Ovary (tissue), 3 donors: ENCODE data around the gene MRM2.

Experiments
- POLR2A ChIP-seq: fragments of 450-650 bp; IDR thresholded peaks from one replicate; pipeline ENCODE4 v1.6.1; 2017; ENCODE audit warnings: antibody characterized with exemption, mild to moderate bottlenecking, moderate library complexity
- TF ChIP-seq, protein P1 (sequence below), 3 donors: fragments of 450-650 bp in 2 of 3; fragments of 200-600 bp in 1 of 3; IDR thresholded peaks; one replicate each; pipeline versions ENCODE4 v1.5.1 to v1.8.0; 2016 to 2022; ENCODE audit warnings: antibody characterized with exemption in 3 of 3, mild to moderate bottlenecking in 1 of 3
- donor health status: DM: no; HTN: no; CAD: no.

DNA sequence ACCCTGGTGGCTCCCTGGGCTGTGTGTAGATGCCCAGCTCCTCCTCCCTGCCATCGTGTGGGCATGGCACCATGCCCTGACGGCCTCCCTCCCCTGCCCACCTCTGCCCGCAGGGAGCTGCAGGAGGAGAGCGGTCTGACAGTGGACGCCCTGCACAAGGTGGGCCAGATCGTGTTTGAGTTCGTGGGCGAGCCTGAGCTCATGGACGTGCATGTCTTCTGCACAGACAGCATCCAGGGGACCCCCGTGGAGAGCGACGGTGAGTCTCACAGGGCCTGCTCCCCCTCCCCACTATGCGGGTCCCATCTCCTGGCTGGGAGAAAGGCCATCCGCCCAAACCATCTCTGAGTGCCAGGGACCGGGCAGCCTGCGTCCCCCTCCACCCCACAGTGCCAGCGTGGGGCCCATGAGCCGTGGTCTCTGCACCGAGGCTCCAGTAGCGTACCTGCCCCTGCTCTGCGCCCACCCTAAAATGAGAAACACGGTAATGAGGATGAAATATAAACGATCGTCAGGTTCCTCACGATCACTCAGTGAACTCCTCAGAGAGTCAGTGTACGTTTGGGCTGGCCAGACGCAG, 7.8 kb upstream of the MRM2 start:
- no peak for TF ChIP-seq POLR2A
- TF ChIP-seq, protein P1, sequence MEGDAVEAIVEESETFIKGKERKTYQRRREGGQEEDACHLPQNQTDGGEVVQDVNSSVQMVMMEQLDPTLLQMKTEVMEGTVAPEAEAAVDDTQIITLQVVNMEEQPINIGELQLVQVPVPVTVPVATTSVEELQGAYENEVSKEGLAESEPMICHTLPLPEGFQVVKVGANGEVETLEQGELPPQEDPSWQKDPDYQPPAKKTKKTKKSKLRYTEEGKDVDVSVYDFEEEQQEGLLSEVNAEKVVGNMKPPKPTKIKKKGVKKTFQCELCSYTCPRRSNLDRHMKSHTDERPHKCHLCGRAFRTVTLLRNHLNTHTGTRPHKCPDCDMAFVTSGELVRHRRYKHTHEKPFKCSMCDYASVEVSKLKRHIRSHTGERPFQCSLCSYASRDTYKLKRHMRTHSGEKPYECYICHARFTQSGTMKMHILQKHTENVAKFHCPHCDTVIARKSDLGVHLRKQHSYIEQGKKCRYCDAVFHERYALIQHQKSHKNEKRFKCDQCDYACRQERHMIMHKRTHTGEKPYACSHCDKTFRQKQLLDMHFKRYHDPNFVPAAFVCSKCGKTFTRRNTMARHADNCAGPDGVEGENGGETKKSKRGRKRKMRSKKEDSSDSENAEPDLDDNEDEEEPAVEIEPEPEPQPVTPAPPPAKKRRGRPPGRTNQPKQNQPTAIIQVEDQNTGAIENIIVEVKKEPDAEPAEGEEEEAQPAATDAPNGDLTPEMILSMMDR (IDR thresholded peaks at IDR 0.05): no peak
